SU-DHL-6 (cell line): ENCODE results near the gene NAA10.

Source experiments
- H2AFZ ChIP-seq: fragments of 200-600 bp; sonication (generic); 2 replicates; pipeline ENCODE4 v1.6.1; 2014; ENCODE audit warnings: low read depth, mild to moderate bottlenecking, moderate library complexity, mixed read lengths, antibody characterized with exemption, low read length; ENCODE audit not compliant: severe bottlenecking
- H3F3A ChIP-seq: fragments of 200-600 bp; shearing (Covaris generic); 2 replicates; pipeline ENCODE4 v1.6.0; 2016; ENCODE audit warnings: antibody characterized with exemption, mild to moderate bottlenecking; ENCODE audit not compliant: insufficient read depth
- H3K27ac ChIP-seq: fragments of 200-600 bp; sonication (generic); 2 replicates; pipeline ENCODE4 v1.5.1; 2016; ENCODE audit warnings: low read depth, mild to moderate bottlenecking, low read length, moderate library complexity, mixed read lengths
- H3K27me3 ChIP-seq: fragments of 200-600 bp; sonication (generic), shearing (Covaris generic); 2 replicates; pipeline ENCODE4 v1.6.0; 2014; ENCODE audit warnings: mild to moderate bottlenecking, low read length
- H3K36me3 ChIP-seq: fragments of 200-600 bp; sonication (generic); 2 replicates; pipeline ENCODE4 v1.6.1; 2014; ENCODE audit warnings: mild to moderate bottlenecking, low read length, mixed read lengths
- H3K4me2 ChIP-seq: fragments of 300-600, 200-600 bp; shearing (Covaris generic), sonication (generic); 2 replicates; pipeline ENCODE4 v1.6.0; 2014; ENCODE audit warnings: low read length, low read depth, mild to moderate bottlenecking; ENCODE audit not compliant: poor library complexity, severe bottlenecking
- H3K4me3 ChIP-seq: fragments of 200-600 bp; sonication (generic); 2 replicates; pipeline ENCODE4 v1.5.1; 2014; ENCODE audit warnings: antibody characterized with exemption, low read length, mild to moderate bottlenecking, mixed read lengths; ENCODE audit not compliant: insufficient read depth, poor library complexity, severe bottlenecking
- H3K79me2 ChIP-seq: fragments of 200-600 bp; sonication (generic); 2 replicates; pipeline ENCODE4 v1.6.1; 2014; ENCODE audit warnings: mild to moderate bottlenecking, low read length, moderate library complexity; ENCODE audit not compliant: insufficient read depth
- H3K9ac ChIP-seq: fragments of 200-600 bp; sonication (generic); 2 replicates; pipeline ENCODE4 v1.7.0; 2014; ENCODE audit warnings: mild to moderate bottlenecking, low read length
- H3K9me2 ChIP-seq: fragments of 200-600 bp; sonication (generic); replicated peaks from 2 replicates; pipeline ENCODE4 v1.6.1; 2014; ENCODE audit warnings: low read length; ENCODE audit not compliant: insufficient read depth
- H3K9me3 ChIP-seq: fragments of 200-600 bp; sonication (generic); 2 replicates; pipeline ENCODE4 v1.6.1; 2014; ENCODE audit warnings: low read length, mixed read lengths; ENCODE audit not compliant: insufficient read depth
- H4K20me1 ChIP-seq: fragments of 200-600 bp; sonication (generic); 2 replicates; pipeline ENCODE4 v1.6.1; 2014; ENCODE audit warnings: low read depth, mild to moderate bottlenecking, antibody characterized with exemption, low read length, moderate library complexity, mixed read lengths
- CTCF ChIP-seq: fragments of 200-600 bp; sonication (generic); IDR thresholded peaks from one replicate; pipeline ENCODE4 v1.5.1; 2017; ENCODE audit warnings: antibody characterized with exemption, mild to moderate bottlenecking, low read length, moderate library complexity; ENCODE audit not compliant: insufficient read depth, poor library complexity, severe bottlenecking
- EZH2phosphoT487 ChIP-seq: fragments of 200-600 bp; sonication (generic), shearing (Covaris generic); conservative IDR thresholded peaks from 2 replicates; pipeline ENCODE4 v1.6.1; 2018; ENCODE audit warnings: mild to moderate bottlenecking, antibody characterized with exemption, low read length, moderate library complexity, mixed read lengths

NAA10 gene

DNA sequence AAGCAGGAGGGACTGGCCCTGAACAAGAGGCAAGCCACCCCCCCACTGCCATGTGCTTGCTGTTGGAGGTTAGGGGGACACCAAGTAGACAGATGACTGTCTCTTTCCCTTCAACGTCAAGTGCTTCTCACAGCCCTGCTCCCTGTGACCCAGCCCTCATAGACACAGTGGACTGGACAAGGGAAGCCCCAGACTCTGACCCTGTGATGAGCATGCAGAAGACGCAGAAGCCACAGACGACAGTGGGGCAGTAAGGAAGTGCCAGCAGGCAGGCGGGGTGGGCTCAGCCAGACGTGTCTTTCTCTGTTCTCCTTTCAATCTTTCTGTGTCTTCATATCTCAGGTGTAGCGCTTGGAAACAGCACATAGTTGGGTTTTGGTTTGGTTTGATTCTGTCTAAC, 46.5 kb downstream of the NAA10 start:
- Histone ChIP-seq H3K79me2 (no peaks in the 10 kb centered on the region), H3K9me2 (no peaks in the 10 kb centered on the region), H3K9me3 (no peaks in the 10 kb centered on the region), H3K27ac (no peak overlapping the region), H3K4me3 (no peak overlapping the region), H3K27me3 (no peaks in the 10 kb centered on the region), H3K36me3 (no peaks in the 10 kb centered on the region), H3F3A (no peaks in the 10 kb centered on the region), H3K4me2 (no peak overlapping the region), H4K20me1 (no peaks in the 10 kb centered on the region), H2AFZ (no peak overlapping the region), H3K9ac (no peak overlapping the region)
- TF ChIP-seq CTCF = no peak
- no peak for TF ChIP-seq EZH2phosphoT487

- H3K4me2 ChIP-seq = no peak overlapping the region
Observed at GRCh38 chrX:153887385-153887784, 47.5 kb downstream of the NAA10 start.

DNA sequence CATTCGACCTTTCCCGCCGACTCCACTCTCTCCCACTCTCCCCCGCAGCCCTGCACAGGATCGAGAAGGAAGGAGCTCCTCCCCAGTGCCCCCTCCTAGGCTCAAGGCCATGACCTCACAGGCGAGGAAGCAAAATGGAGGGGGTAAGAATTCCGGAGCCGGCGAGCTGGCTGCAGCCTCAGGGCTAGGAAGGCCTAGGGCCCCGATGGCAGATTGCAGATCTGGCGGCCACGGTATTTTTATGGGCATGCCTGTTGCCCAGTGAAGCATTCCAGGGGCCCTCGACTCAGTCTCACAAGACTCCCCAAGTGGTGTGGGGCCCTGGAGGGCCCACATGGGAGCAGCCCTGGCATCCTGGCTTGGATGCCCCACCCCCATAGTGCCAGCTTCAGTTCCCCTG, 47.9 kb downstream of the NAA10 start:
- H3K79me2 ChIP-seq = no peaks in the 10 kb centered on the region
- TF ChIP-seq EZH2phosphoT487 (no peak), CTCF (no peak)
- no peak overlapping the region for H3K9ac ChIP-seq
- H3K9me3 ChIP-seq = no peaks in the 10 kb centered on the region
- no peak overlapping the region for H3K27ac ChIP-seq
- no peaks in the 10 kb centered on the region for H3K27me3 ChIP-seq
- no peak overlapping the region for H2AFZ ChIP-seq
- H3K36me3 ChIP-seq = no peaks in the 10 kb centered on the region
- no peaks in the 10 kb centered on the region for H4K20me1 ChIP-seq
- no peaks in the 10 kb centered on the region for H3F3A ChIP-seq
- no peak overlapping the region for H3K4me2 ChIP-seq
- H3K4me3 ChIP-seq = no peak overlapping the region
- H3K9me2 ChIP-seq = no peaks in the 10 kb centered on the region

More at GRCh38 chrX:153887385-153887784, 47.5 kb downstream of the NAA10 start:
- no peak overlapping the region for H3K9ac ChIP-seq
- H3K4me3 ChIP-seq = no peak overlapping the region
- no peaks in the 10 kb centered on the region for H3F3A ChIP-seq
- H3K79me2 ChIP-seq = no peaks in the 10 kb centered on the region
- H3K27me3 ChIP-seq = no peaks in the 10 kb centered on the region
- no peaks in the 10 kb centered on the region for H3K9me3 ChIP-seq
- H4K20me1 ChIP-seq = no peaks in the 10 kb centered on the region
- no peaks in the 10 kb centered on the region for H3K36me3 ChIP-seq
- no peak for TF ChIP-seq EZH2phosphoT487
- TF ChIP-seq CTCF = no peak
- H3K27ac ChIP-seq = no peak overlapping the region
- H3K9me2 ChIP-seq = no peaks in the 10 kb centered on the region
- H2AFZ ChIP-seq = no peak overlapping the region
